GM18511 (cell line): ENCODE data around the gene SMIM44.
"Not testable (repeated sequence)": the region's sequence is repeated elsewhere in the genome, so short reads cannot be mapped to it uniquely, and the experiment has no call there.

Source experiments
- ATAC-seq: cut with Tn5 transposase; IDR thresholded peaks from one replicate; pipeline ENCODE4 v1.9.1; 2021; ENCODE audit warnings: mild to moderate bottlenecking, moderate library complexity; ENCODE audit not compliant: unreplicated experiment

Gene SMIM44

GRCh38 chr19:3483226-3483628 is at the start of gene SMIM44:
TSS of gene SMIM44 (minus strand) at chr19:3483441. CDS start at chr19:3483403, 38 bp downstream.
- no peak for ATAC-seq

GRCh38 chr19:3533033-3533432 is 49.8 kb upstream of the SMIM44 start:
- ATAC-seq = no peak

- no peak for ATAC-seq
These were observed 49.0 kb upstream of the SMIM44 start for GRCh38 chr19:3532154-3532786.

GRCh38 chr19:3531716-3532115 is 48.5 kb upstream of the SMIM44 start:
- no peak for ATAC-seq

- ATAC-seq = no peak
These were observed 47.1 kb upstream of the SMIM44 start for GRCh38 chr19:3530389-3530788.

GRCh38 chr19:3529299-3529698 is 46.1 kb upstream of the SMIM44 start:
- not testable (repeated sequence) for ATAC-seq

- no peak for ATAC-seq
These were observed 45.4 kb upstream of the SMIM44 start for GRCh38 chr19:3528539-3529211.

GRCh38 chr19:3528080-3528479 is 44.8 kb upstream of the SMIM44 start:
- ATAC-seq = no peak

- no peak for ATAC-seq
These were observed 44.1 kb upstream of the SMIM44 start for GRCh38 chr19:3527238-3527910.

- no peak for ATAC-seq
These were observed 43.4 kb upstream of the SMIM44 start for GRCh38 chr19:3526507-3527237.

GRCh38 chr19:3524904-3525451 is 41.7 kb upstream of the SMIM44 start:
- ATAC-seq = no peak

- ATAC-seq = no peak
These were observed 41.0 kb upstream of the SMIM44 start for GRCh38 chr19:3524078-3524842.

GRCh38 chr19:3523361-3524077 is 40.3 kb upstream of the SMIM44 start:
- no peak for ATAC-seq

- ATAC-seq = no peak
These were observed 39.5 kb upstream of the SMIM44 start for GRCh38 chr19:3522421-3523360.

- ATAC-seq = no peak
These were observed 37.8 kb upstream of the SMIM44 start for GRCh38 chr19:3521104-3521445.

- no peak for ATAC-seq
These were observed 37.2 kb upstream of the SMIM44 start for GRCh38 chr19:3520166-3521103.

GRCh38 chr19:3519126-3519525 is 35.9 kb upstream of the SMIM44 start:
- no peak for ATAC-seq

GRCh38 chr19:3518659-3519058 is 35.4 kb upstream of the SMIM44 start:
- ATAC-seq = no peak
